Measurements from ENCODE around the gene IGF2R.
A peak's percentile ranks its signal among the peaks of the same experiment; 100 is the strongest.

Gene IGF2R

GRCh38 chr6:159978291-159979135 lies 9.6 kb downstream of the IGF2R start:
- peak; percentile 76 for DNase-seq

- peak; percentile 86 for DNase-seq
Observed at GRCh38 chr6:159979136-159979874, 10.4 kb downstream of the IGF2R start.

- DNase-seq: no peak
Observed at GRCh38 chr6:159980474-159980873, 11.6 kb downstream of the IGF2R start.

GRCh38 chr6:159981071-159981402 lies 12.2 kb downstream of the IGF2R start:
- no peak for DNase-seq

- DNase-seq: peak; percentile 70
Observed at GRCh38 chr6:159981403-159982245, 12.7 kb downstream of the IGF2R start.

- DNase-seq: no peak
Observed at GRCh38 chr6:159982731-159983506, 14.0 kb downstream of the IGF2R start.

- no peak for DNase-seq
Observed at GRCh38 chr6:159983641-159984080, 14.8 kb downstream of the IGF2R start.

GRCh38 chr6:159984268-159984786 lies 15.4 kb downstream of the IGF2R start:
- DNase-seq: no peak

GRCh38 chr6:159985296-159985945 lies 16.5 kb downstream of the IGF2R start:
- DNase-seq: no peak

GRCh38 chr6:159988983-159989454 lies 20.1 kb downstream of the IGF2R start:
- DNase-seq: no peak

- no peak for DNase-seq
Observed at GRCh38 chr6:159989492-159990480, 20.9 kb downstream of the IGF2R start.

- no peak for DNase-seq
Observed at GRCh38 chr6:159992366-159992765, 23.5 kb downstream of the IGF2R start.

GRCh38 chr6:159995405-159995804 lies 26.5 kb downstream of the IGF2R start:
- no peak for DNase-seq

GRCh38 chr6:159996087-159996622 lies 27.3 kb downstream of the IGF2R start:
- no peak for DNase-seq

GRCh38 chr6:159996626-159997497 lies 28.0 kb downstream of the IGF2R start:
- DNase-seq: no peak

- no peak for DNase-seq
Observed at GRCh38 chr6:159997498-159998101, 28.7 kb downstream of the IGF2R start.

GRCh38 chr6:159998538-159998937 lies 29.7 kb downstream of the IGF2R start:
- no peak for DNase-seq

- DNase-seq: no peak
Observed at GRCh38 chr6:159999240-159999671, 30.4 kb downstream of the IGF2R start.
